ENCODE results near the gene HS1BP3. TPM values are rescaled to one million over a fixed set of nuclear protein-coding genes. Genes with fewer than 3 reads are reported as not detected.

Gene HS1BP3
- total RNA-seq, 1 donor from 2014 or later, result 23.1 TPM

DNA sequence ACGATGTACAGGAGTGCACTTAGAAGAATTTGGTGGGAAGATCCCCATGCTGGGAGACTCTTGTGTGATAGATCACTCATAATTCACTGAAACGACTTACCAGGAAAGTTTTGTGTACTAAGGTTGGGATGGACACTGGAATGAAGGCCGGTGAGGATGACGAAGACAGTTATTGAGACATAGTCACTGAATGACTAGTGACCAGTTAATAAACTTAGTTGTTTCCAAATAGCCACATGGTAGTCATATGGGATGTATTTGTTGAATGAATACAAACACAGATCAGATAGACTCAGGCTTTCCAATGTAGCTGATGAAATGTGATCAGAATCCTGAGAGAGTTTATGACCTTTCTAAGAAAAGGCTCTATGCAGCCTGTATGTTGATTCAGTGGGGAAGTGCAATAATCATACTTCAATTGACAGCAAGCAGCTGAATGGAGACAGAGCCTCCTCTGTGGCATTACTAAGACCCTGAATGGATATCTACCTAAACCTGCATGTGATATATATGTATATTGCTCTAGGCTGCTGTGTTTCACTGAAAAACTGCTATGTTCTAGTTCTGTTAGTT is 36.4 kb upstream of the HS1BP3 start:
- no peak overlapping the region for H3K4me3 ChIP-seq
- no peaks in the 10 kb centered on the region for H3K4me1 ChIP-seq
- intact Hi-C loops (cut with DNase I), result no loop called here
- no peaks in the 10 kb centered on the region for H3K9me3 ChIP-seq
- H3K27ac ChIP-seq, result no peak overlapping the region
- DNase-seq (ENCODE audit: extremely low spot score in 2 of 2), result no peak
- no peaks in the 10 kb centered on the region for H3K27me3 ChIP-seq
- peaks cover 0 to 13% of the 10 kb centered on the region in 2 donors for H3K36me3 ChIP-seq
- TF ChIP-seq, protein P1, sequence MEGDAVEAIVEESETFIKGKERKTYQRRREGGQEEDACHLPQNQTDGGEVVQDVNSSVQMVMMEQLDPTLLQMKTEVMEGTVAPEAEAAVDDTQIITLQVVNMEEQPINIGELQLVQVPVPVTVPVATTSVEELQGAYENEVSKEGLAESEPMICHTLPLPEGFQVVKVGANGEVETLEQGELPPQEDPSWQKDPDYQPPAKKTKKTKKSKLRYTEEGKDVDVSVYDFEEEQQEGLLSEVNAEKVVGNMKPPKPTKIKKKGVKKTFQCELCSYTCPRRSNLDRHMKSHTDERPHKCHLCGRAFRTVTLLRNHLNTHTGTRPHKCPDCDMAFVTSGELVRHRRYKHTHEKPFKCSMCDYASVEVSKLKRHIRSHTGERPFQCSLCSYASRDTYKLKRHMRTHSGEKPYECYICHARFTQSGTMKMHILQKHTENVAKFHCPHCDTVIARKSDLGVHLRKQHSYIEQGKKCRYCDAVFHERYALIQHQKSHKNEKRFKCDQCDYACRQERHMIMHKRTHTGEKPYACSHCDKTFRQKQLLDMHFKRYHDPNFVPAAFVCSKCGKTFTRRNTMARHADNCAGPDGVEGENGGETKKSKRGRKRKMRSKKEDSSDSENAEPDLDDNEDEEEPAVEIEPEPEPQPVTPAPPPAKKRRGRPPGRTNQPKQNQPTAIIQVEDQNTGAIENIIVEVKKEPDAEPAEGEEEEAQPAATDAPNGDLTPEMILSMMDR (IDR thresholded peaks at IDR 0.05), result no peak
- TF ChIP-seq POLR2A (IDR thresholded peaks at IDR 0.05), result no peak
- no peak for TF ChIP-seq POLR2AphosphoS5 (IDR thresholded peaks at IDR 0.05; ENCODE audit: insufficient read depth in 1 of 2, low read depth in 1 of 2)

DNA sequence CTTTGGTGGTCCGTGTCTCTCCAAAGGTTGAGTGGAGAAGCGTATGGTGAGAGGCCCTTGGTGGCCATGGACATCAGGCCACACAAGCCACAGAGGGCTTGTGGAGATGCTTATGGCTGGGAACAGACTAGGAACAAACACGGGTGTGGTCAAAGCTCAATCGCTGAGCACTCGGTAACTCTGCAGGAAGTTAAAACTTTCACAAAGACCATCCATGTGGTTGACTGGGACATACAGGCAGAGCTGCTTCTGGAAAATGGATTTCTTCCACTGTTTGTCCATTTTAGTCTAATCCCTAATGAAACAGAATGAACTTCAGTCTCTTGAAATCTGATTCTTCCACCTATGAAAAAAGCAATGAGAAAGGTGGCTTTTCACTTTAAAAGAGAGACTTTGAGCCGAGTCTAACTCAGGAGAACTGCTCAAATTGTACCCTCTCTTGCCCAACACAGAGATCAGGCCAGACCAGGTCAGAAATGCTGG is 33.7 kb upstream of the HS1BP3 start:
- no peaks in the 10 kb centered on the region for H3K27me3 ChIP-seq
- no peaks in the 10 kb centered on the region for H3K9me3 ChIP-seq
- no peak for DNase-seq (ENCODE audit: extremely low spot score in 2 of 2)
- H3K27ac ChIP-seq, result no peak overlapping the region
- TF ChIP-seq, protein P1 (IDR thresholded peaks at IDR 0.05), result no peak
- TF ChIP-seq POLR2A (IDR thresholded peaks at IDR 0.05), result no peak
- no peak for TF ChIP-seq POLR2AphosphoS5 (IDR thresholded peaks at IDR 0.05; ENCODE audit: insufficient read depth in 1 of 2, low read depth in 1 of 2)
- intact Hi-C loops (cut with DNase I), result no loop called here
- no peak overlapping the region for H3K4me3 ChIP-seq
- no peaks in the 10 kb centered on the region for H3K4me1 ChIP-seq
- peaks cover 0 to 13% of the 10 kb centered on the region in 2 donors for H3K36me3 ChIP-seq

DNA sequence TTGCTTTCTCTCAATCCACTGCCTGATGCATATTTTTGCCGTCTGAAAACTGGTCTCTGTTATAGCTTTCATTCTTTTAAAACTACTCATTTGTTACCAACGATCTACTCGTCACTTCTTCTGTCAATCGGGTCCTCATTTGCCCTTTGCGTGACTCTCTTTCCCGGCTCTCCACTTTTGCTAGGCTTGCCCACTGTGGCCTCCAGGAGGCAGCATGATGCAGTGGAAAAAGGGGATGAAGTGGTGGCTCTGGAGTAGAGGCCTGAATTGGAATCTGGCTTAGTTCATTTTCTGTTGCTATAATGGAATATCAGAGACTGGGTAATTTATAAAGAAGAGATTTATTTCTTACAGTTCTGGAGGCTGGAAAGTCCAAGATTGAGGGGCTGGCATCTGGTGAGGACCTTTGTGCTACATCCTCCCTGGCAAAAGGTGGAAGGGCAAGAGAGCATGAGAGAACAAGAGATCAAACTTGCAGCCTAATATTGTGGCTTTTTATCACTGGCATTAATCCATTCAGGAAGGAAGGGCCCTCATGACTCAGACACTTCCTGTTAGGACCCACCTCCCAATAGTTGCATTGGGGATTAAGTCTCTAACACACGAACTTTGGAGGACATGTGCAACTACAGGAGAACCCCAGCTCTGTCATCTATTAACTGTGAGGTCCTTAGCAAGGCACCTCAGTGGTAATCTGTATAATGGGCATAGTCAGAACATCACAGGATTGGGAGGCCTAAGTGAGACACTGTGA is 31.4 kb upstream of the HS1BP3 start:
- intact Hi-C loops (cut with DNase I), result no loop called here
- Histone ChIP-seq H3K9me3 (no peaks in the 10 kb centered on the region), H3K4me1 (peaks cover 5% of the 10 kb centered on the region), H3K36me3 (peaks cover 0 to 12% of the 10 kb centered on the region in 2 donors), H3K4me3 (no peak overlapping the region), H3K27ac (no peak overlapping the region), H3K27me3 (no peaks in the 10 kb centered on the region)
- no peak for DNase-seq (ENCODE audit: extremely low spot score in 2 of 2)
- TF ChIP-seq POLR2AphosphoS5 (IDR thresholded peaks at IDR 0.05; ENCODE audit: insufficient read depth in 1 of 2, low read depth in 1 of 2) (no peak), POLR2A (IDR thresholded peaks at IDR 0.05) (no peak)
- TF ChIP-seq, protein P1 (IDR thresholded peaks at IDR 0.05), result peak in 1 of 3 experiments; percentile 5

DNA sequence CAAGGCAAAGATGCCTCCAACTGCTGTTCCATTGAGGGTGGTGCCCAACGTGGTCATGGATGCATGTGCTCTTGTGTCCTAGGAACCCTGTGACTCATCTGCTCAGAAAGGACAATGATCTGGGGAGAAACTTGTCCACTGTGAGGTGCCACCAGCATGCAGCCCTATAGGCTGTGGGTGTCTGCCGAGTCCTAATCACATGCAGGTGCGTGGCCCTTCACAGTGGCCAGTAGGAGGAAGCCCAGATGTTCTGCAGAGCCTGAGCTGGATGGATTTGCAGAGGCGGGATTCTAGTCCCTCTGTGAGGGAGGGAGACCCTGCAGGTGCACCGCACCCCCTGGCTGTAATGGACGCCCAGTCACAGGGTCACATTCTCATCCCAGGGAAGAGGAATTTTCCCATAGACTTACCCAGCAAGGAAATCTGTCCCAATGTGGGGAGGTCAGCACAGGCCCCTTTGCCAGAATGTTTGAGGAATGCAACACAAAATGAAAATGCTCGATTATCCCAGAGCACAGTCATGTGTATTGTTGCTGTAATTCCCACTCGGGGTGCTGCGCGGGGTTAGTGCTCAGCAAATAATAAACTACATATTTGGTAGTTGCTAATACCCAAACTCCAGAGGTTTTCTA is 30.0 kb upstream of the HS1BP3 start:
- DNase-seq (ENCODE audit: extremely low spot score in 2 of 2), result no peak
- intact Hi-C loops (cut with DNase I), result no loop called here
- peaks cover 20% of the 10 kb centered on the region for H3K4me1 ChIP-seq
- no peaks in the 10 kb centered on the region for H3K27me3 ChIP-seq
- H3K36me3 ChIP-seq, result peaks cover 0 to 4% of the 10 kb centered on the region in 2 donors
- no peak overlapping the region for H3K27ac ChIP-seq
- H3K4me3 ChIP-seq, result no peak overlapping the region
- H3K9me3 ChIP-seq, result no peaks in the 10 kb centered on the region
- TF ChIP-seq POLR2AphosphoS5 (IDR thresholded peaks at IDR 0.05; ENCODE audit: insufficient read depth in 1 of 2, low read depth in 1 of 2) (no peak), POLR2A (IDR thresholded peaks at IDR 0.05) (no peak)
- TF ChIP-seq, protein P1 (IDR thresholded peaks at IDR 0.05), result no peak
